ENCODE results near the gene SNRNP48. TPM values are rescaled to one million over a fixed set of nuclear protein-coding genes. Genes with fewer than 3 reads are reported as not detected.

Gene SNRNP48
- polyA plus RNA-seq, 1 donor from 2014 or later, result 17.5 TPM

DNA sequence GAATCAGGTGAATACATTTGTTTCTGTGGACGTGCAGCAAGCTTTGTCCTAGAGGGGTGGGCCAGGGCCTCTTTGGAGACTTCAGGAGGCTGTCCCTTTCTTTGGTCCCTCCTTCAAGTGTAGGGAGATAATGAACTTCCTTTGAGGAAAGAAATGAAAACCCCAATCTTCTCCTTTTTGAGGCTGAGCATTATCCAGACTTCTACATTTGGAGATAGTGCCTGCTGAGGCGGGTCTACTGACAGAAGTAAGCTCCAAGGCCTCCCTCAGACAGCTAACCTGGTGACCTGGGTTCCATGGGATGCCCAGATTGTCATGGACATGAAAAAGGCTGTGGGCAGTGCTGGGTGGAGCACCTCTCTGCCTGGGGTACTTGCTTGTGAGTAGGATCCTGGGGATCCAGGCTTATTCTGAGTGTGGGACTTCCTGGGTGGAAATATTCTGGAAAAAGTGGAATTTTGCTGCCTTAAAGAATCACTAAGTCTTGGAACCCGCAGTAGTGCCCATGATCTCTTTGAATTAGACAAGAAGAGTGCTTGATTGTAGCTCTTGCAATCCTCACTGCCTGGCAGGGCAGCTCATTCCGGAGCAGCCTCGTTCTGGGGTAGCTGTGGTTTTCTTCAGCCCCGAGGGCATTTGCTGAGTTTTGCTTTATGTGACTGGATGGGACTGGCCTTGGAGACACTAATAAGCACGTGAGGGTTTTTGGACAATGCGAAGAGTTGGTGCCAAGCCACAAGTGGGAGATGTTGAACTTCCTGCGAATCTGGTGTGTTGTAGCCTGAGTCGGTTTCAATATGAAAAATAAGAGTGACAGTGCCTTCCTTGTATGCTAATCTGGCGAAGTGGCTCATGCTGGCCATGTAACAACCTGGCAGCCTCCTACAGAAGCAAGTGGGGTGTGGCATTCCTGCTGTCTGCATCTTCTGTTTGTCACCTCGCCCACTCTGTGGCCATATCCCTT is 28.1 kb downstream of the SNRNP48 start:
- H3K9me3 ChIP-seq (ENCODE audit: low read length), result no peaks in the 10 kb centered on the region
- no peaks in the 10 kb centered on the region for H4K20me1 ChIP-seq (ENCODE audit: insufficient read depth)
- H3K27ac ChIP-seq (ENCODE audit: low read length), result no peak overlapping the region
- no peak overlapping the region for H2AFZ ChIP-seq (ENCODE audit: low read depth, low read length)
- H3K9me2 ChIP-seq (ENCODE audit: insufficient read depth, low read length), result no peaks in the 10 kb centered on the region
- no peaks in the 10 kb centered on the region for H3K79me2 ChIP-seq (replicated peaks; ENCODE audit: insufficient read depth, low read length)
- no peaks in the 10 kb centered on the region for H3F3A ChIP-seq (ENCODE audit: insufficient read depth, low read length, poor library complexity, severe bottlenecking)
- H3K36me3 ChIP-seq (ENCODE audit: insufficient read depth, low read length), result no peaks in the 10 kb centered on the region
- peaks cover 20% of the 10 kb centered on the region for H3K27me3 ChIP-seq (ENCODE audit: insufficient read depth, low read depth, low read length)
- TF ChIP-seq EP300 (conservative IDR thresholded peaks at IDR 0.05; ENCODE audit: poor library complexity, severe bottlenecking), result no peak
- no peak for TF ChIP-seq POLR2AphosphoS5 (IDR thresholded peaks at IDR 0.05)
- TF ChIP-seq MXI1 (conservative IDR thresholded peaks at IDR 0.05; ENCODE audit: poor library complexity, severe bottlenecking), result no peak
- no peak for TF ChIP-seq TAF1 (IDR thresholded peaks at IDR 0.05; ENCODE audit: low read depth)
- no peak for TF ChIP-seq EZH2 (IDR thresholded peaks at IDR 0.05; ENCODE audit: borderline replicate concordance, insufficient read depth, low read length, poor library complexity, severe bottlenecking)
- TF ChIP-seq RAD21 (conservative IDR thresholded peaks at IDR 0.05), result no peak
- no peak for TF ChIP-seq REST (IDR thresholded peaks at IDR 0.05; ENCODE audit: borderline replicate concordance)
- no peak for TF ChIP-seq SMC3 (conservative IDR thresholded peaks at IDR 0.05; ENCODE audit: poor library complexity)
- TF ChIP-seq CTCF (IDR thresholded peaks at IDR 0.05; ENCODE audit: poor library complexity, severe bottlenecking), result no peak
- H3K4me2 ChIP-seq (ENCODE audit: low read length), result no peak overlapping the region
- no peak overlapping the region for H3K4me3 ChIP-seq (ENCODE audit: low read length)
- H3K9ac ChIP-seq (ENCODE audit: low read length), result no peak overlapping the region

DNA sequence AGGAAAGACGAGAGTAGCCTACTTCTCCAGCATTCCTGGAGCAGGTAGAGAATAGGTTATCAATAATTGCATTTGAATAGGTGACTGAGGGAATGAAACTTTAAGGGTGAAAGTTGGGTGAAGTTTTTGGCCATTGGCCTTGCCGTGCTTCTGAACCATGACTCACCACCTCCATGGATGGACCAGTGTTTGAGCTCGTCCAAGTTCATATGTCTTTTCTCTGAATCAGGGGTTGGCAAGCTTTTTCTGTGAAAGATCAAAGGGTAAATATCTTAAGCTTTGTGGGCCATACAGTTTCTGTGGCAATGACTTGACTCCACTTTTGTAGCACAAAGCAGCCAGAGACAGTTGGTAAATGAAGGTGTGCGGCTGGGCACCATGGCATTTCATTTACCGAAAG is 31.8 kb downstream of the SNRNP48 start:
- Histone ChIP-seq H3F3A (ENCODE audit: insufficient read depth, low read length, poor library complexity, severe bottlenecking) (no peaks in the 10 kb centered on the region), H3K79me2 (replicated peaks; ENCODE audit: insufficient read depth, low read length) (no peaks in the 10 kb centered on the region), H3K4me2 (ENCODE audit: low read length) (no peak overlapping the region), H4K20me1 (ENCODE audit: insufficient read depth) (no peaks in the 10 kb centered on the region), H3K9me2 (ENCODE audit: insufficient read depth, low read length) (no peaks in the 10 kb centered on the region), H3K4me3 (ENCODE audit: low read length) (no peak overlapping the region), H3K9ac (ENCODE audit: low read length) (no peak overlapping the region), H3K27me3 (ENCODE audit: insufficient read depth, low read depth, low read length) (peaks cover 20% of the 10 kb centered on the region), H3K36me3 (ENCODE audit: insufficient read depth, low read length) (no peaks in the 10 kb centered on the region), H3K9me3 (ENCODE audit: low read length) (no peaks in the 10 kb centered on the region), H2AFZ (ENCODE audit: low read depth, low read length) (no peak overlapping the region), H3K27ac (ENCODE audit: low read length) (no peak overlapping the region)
- TF ChIP-seq TAF1 (IDR thresholded peaks at IDR 0.05; ENCODE audit: low read depth) (no peak), SMC3 (conservative IDR thresholded peaks at IDR 0.05; ENCODE audit: poor library complexity) (no peak), EZH2 (IDR thresholded peaks at IDR 0.05; ENCODE audit: borderline replicate concordance, insufficient read depth, low read length, poor library complexity, severe bottlenecking) (no peak), POLR2AphosphoS5 (IDR thresholded peaks at IDR 0.05) (no peak), MXI1 (conservative IDR thresholded peaks at IDR 0.05; ENCODE audit: poor library complexity, severe bottlenecking) (no peak), EP300 (conservative IDR thresholded peaks at IDR 0.05; ENCODE audit: poor library complexity, severe bottlenecking) (no peak), CTCF (IDR thresholded peaks at IDR 0.05; ENCODE audit: poor library complexity, severe bottlenecking) (no peak), RAD21 (conservative IDR thresholded peaks at IDR 0.05) (no peak), REST (IDR thresholded peaks at IDR 0.05; ENCODE audit: borderline replicate concordance) (no peak)

Data from neural cell (in vitro differentiated cells).